Suprapubic skin (tissue), 4 donors: ENCODE measurements around the gene ANKRD63.

Experiments
- EP300 ChIP-seq: sonication (generic); formaldehyde crosslinking; IDR thresholded peaks from one replicate; pipeline ENCODE4 v1.6.1; 2017; ENCODE audit warnings: antibody characterized with exemption
- POLR2A ChIP-seq, 2 donors: fragments of 450-650 bp; IDR thresholded peaks; one replicate each; pipeline ENCODE4 v1.6.1; 2017; ENCODE audit warnings: antibody characterized with exemption in 2 of 2, mild to moderate bottlenecking in 2 of 2, moderate library complexity in 2 of 2
- POLR2AphosphoS5 ChIP-seq, 3 donors: sonication (generic); formaldehyde crosslinking; IDR thresholded peaks; one replicate each; pipeline ENCODE4 v1.6.1; 2017; ENCODE audit warnings: antibody characterized with exemption in 3 of 3

DNA sequence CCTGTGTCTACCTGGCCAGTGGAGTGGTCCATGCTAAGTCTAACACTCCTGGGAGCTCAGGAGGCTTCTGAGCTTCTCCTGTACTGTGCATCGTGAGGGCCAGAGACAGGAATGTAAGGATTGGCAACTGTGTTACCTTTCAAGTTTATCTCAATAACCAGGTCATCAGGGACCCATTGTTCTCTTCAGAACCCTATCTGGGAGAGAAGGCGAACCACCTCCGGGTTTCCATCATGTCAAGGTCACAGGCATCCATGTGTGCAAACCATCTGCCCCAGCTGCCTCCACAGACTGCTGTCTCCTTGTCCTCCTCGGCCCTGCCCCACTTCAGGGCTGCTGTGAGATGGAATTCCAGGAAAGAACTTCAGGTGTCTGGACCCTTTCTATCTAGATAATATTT, 5.9 kb downstream of the ANKRD63 start:
- TF ChIP-seq POLR2A (IDR thresholded peaks at IDR 0.05) (no peak), POLR2AphosphoS5 (IDR thresholded peaks at IDR 0.05) (no peak), EP300 (no peak)
